GM19452 (cell line): ENCODE data around the gene STIM1.
A peak's percentile ranks its signal among the peaks of the same experiment; 100 is the strongest.

Source experiments
- ATAC-seq: cut with Tn5 transposase; IDR thresholded peaks from one replicate; pipeline ENCODE4 v1.9.1; 2021; ENCODE audit not compliant: unreplicated experiment

The STIM1 gene

DNA sequence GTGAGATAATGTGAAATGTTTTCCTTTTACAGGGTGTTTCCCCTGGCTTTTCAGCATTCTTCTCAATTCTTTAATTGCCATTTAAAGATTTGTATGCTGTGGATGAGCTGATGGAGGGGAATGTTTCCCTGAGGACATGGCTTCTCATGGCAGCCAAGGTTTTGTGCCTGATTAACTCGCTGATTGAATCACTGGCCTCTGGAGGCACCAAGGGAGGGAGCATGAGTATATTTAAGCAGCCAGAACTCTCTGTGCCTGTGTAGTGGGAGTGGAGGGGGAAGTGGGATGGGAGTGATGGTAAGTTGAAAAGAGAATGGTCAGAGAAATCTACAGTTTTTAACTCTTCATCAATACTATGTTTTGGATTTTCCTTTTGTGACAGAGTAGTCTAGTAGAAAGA lies 88.7 kb downstream of the STIM1 start:
- ATAC-seq = no peak

DNA sequence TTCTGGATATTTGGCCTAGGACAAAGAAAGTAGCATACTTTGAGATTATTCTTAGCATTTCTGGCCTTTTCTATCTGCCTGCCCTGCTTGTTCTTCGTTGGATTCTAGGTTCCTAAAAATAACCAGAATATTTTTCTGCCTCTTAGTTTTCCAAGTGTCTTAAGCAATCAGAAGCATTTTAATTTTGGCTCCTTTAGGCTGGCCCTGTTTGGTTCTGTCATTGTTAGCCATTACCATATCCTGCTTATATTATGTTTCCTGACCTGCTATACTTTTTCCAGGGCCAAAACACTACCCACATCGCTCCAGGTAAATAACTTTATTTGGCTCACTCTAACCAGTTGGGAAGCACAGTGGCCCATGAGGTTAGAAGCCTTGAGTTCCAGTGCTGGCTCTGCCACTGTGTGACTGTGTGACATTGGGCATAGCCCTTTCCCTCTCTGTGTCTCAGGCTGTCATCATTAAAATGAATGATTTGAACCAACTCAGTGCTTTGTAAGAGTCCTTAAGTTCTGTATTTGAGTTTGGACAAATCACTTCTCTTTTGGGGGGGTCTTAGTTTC lies 91.1 kb downstream of the STIM1 start:
- peak; percentile 2 for ATAC-seq

DNA sequence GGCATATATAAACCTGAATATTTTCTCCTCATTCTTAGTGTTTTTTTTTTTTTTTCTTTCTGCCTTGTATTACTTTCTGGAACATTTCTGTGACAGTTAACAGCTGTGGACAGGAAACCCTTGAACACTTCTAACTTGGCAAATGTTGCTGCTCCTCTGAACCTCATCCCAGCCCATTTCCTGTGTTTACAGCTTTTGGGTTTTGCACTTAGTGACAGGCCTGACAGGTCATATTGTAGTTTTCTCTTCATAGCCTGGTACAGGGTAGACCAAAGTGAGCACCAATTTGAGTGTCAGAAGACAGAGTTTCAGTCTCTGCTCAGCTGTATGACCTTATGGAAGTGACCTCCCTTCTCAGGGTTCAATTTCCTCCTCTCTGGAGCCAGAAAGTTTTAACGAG lies 91.6 kb downstream of the STIM1 start:
- ATAC-seq = peak; percentile 76

DNA sequence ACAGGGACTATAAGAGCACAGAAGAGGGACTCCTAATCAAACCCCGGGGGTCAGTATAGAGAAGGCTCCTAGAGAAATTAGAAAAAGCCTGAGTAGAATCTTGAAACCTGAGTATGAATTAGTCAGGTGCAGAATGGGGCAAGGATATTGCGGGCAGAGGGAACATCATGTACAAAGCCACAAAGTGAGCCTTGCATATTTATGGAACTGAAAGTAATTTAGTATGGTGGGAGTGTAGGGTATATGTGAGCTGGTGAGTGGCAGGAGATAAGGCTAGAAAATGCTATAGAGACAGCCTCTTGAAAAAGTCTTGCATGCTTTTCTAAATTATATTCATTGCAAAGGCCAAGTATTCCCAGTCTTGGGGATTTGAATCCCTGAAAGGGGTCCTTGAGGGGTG lies 93.7 kb downstream of the STIM1 start:
- peak; percentile 64 for ATAC-seq

DNA sequence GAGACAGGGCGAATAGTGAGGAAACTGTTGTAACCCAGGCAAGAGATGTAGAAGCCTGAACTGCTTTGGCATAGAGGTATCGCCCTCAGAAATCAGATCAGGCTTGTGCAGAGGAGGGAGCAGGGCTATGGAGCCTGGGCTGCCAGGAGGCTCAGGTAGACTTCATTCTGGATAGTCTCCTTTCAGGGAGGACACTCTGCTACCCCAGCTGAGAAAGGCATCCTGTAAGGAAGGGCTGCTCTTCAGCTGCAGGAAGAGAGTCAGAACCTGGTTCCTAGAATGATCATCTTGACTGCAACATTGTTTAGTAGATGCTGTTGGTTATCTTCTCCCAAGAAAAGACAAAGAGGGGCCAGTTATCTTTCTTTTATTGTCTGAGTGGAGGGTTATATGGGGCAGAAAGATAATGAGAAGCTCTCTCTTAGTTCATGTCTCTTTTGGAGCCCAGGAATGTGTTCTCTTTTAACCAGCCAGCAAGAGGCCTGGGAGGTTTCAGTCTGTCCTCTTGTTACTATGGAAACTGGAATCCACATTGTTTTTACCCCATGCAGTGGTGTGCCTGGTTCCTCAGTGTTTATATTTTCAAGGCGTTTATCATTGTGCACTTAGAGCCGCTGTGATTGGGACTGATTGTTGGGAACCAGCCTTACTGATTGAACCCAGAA lies 95.7 kb downstream of the STIM1 start:
- ATAC-seq = no peak

DNA sequence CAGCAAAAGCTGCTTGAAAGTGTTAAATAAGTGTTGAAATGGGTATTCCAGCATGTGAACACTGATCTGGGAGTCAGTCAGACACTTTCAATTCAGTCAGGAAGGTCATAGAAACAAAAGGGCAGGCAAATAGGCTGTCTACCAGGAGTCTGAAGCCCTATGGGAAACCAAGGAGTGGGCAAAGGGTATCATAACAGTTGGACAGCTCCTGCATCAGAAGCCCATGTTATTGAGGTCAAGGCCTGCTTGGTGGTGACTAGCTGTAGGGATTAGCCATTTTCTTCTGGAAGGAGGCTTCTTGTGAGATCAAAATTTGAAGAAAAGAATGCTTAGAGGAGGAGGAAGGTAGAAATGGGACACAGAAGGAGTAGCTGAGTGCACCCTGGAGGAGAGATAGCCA lies 97.3 kb downstream of the STIM1 start:
- no peak for ATAC-seq

DNA sequence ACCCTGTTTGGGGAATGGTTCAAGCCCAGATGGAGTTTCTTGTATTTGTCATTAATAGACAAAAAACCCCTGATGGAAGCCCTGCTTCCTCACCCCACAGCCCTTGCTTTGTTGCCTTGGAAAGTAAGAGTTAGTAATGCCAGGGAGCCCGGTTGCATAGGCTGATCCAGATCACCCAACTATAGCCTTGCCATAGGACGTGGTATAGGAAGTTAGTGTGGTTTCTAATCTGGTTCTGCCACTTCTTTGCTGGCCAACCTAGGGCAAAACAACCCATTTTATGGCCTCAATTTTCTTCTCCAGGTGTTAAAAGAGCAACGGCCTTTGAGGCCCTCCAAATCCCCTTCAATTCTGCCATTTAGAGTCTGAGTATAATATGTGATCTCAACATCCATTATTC lies 97.9 kb downstream of the STIM1 start:
- ATAC-seq = no peak

DNA sequence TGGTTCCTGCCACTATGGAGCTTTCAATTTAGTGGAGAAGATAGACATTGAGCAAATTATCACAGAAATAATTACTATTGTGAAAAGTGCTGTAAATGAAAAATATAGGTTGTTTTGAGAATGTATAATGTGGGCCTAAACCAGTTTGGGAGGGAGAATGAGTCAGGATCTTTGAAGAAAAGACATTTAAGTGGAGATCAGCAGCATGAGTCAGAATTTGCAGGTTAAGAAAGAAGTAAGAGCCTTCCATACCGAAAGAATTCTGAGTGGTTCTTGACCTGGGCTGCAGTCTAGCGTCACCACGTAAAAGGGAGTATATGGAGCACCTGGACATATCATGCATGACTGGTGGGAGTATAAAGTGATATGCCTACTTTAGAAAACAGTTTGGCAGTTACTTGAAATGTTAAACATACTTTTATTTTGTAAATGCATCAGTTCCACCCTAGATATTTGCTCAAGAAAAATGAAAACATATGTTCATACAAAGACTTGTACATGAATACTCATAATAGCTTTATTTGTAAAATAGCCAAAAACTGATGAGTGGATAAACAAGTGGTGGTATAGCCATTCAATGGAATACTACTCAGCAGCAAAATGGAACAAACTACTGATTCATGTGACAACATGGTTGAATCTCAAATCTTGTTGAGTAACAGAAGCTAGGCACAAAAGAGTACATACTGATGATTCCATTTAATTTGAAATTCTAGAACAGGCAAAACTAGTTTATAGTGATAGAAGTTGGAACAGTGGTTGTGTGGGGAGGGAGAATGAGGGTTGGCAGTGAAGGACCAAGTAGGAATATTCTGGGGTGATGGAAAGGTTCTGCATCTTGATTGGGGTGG lies 99.2 kb downstream of the STIM1 start:
- no peak for ATAC-seq

DNA sequence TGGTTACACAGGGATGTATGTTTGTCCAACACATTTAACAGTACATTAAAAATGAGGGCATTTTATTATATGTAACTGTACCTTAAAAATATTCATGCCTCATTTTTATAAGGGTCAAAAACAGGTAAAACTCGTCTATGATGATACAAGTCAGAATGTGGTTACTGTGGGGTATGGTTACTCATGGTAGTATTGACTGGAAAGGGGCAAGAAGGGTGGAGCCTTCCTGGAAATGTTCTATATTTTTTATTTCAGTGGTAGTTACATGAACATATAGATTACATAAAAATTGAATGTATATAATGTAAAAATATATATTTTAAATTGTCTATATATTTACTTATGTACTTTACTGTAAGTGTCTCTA lies 99.8 kb downstream of the STIM1 start:
- ATAC-seq = no peak

DNA sequence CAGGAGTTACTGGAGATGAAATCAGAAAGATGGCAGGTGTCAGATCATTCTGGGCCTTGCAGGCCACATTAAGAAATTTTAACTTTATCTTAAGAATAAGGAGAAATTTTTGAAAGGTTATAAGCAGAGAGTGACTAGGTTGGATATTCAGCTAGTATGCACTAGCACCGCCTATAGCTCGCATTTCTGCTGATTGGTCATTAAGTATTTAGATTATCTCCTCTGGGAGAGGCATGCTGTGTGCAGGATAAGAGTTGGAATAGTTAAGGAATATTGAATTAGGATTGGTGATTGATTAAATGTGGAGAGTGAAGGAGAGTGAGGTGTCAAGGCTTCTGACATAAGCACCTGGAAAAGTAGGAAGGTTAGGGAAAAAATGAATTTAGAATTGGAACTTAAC lies 100.6 kb downstream of the STIM1 start:
- no peak for ATAC-seq

DNA sequence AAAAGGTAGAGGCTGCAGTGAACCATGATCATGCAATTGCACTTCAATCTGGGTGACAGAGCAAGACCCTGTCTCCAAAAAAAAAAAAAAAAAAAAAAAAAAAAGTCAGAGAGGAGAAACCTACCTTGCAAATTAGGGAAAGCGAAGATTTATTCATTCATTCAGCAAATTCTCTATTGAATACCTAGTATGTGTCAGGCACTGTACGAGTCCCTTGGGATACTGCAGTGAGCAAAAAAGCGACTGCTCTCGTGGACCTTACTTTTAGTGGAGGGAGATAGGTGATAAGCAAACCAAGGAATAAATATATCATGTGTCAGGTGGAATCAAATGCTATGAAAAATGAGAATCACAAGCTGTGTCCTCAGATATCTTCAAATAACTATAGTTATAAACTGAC lies 101.3 kb downstream of the STIM1 start:
- no peak for ATAC-seq

DNA sequence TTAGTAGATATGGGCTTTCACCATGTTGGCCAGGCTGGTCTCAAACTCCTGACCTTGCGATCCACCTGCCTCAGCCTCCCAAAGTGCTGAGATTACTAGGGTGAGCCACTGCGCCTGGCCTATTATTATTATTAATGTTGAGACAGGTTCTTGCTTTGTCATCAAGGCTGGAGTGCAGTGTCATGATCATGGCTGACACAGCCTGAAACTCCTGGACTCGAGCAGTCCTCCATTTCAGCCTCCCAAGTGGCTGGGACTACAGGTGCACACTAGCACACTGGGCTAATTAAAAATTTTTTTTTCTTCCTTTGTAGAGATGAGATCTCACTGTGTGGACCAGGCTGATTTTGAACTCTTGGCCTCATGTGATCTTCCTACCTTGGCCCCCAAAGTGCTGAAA lies 102.0 kb downstream of the STIM1 start:
- ATAC-seq = no peak

DNA sequence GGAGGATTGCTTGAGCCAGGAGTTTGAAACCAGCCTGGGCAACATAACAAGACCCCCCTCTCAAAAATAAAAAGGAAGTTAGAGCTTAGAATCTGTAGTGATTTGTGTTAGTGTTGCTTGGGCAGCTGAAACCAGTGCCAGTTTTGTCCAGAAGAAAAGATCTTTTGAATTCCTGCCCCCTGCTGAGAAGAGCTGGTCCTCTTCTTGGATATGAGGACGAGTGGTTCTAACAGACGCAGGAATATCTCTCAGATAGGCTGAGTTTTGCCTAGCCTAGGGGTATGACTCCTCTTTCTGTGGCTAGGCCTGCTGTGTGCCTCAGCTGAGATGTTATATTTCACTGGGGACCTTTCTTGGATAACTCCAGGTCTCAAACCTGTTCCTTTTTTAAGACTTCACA lies 102.8 kb downstream of the STIM1 start:
- ATAC-seq = no peak

DNA sequence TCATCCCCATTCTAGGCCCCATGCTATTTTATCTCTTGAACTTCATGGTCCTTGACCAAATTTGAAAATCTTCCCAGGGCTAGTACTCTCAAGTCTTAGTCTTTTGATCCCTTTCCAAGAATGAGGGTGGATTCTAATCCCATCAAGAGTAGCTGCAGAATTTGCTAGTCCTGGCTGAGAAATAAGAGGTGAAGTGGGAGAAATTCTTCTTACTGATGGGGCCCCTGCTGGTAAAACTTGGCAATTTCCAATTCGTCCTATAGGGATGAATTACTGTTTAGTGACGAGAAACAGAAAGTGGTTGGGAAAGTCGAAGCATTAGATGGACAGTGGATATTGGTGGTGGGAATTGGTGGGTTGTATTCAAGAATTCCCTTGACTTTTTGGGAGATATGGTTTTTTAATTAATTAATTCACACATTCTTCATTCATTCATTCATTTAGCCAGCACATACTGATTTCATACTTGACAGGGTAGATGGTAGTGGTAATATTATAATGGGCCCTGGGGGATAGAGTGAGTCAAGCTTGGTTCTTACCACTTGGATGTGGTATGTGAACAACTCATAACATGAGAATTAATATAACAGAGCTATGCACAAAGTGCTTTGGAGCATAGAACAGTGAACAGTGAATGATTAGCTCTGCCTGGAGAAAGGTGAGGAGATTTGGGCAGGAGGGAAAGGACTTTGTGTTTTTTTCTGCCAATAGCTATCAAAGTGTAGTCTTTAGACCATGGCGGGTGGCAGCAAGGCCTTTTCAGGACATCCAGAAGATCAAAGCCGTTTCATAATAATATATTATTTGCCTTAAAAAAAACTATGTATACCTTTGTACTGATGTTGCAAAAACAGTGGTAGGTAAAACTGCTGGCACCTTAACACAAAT lies 103.8 kb downstream of the STIM1 start:
- ATAC-seq = peak; percentile 76

DNA sequence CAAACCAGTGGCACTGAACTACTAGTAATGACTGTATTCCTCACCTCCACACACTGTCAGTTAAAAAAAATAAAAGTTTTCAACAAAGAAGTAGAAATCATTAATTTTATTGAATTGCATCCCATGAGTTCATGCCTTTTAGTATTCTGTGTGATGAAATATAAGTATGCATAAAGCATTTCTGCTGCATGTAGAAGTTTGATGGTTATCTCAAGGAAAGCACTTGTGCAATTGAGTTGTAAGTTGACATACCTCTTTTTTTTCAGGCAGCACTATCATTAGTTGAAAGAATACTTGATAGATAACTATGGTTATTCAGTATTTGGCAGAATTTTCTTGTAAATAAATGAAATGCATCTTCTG lies 104.4 kb downstream of the STIM1 start:
- no peak for ATAC-seq

DNA sequence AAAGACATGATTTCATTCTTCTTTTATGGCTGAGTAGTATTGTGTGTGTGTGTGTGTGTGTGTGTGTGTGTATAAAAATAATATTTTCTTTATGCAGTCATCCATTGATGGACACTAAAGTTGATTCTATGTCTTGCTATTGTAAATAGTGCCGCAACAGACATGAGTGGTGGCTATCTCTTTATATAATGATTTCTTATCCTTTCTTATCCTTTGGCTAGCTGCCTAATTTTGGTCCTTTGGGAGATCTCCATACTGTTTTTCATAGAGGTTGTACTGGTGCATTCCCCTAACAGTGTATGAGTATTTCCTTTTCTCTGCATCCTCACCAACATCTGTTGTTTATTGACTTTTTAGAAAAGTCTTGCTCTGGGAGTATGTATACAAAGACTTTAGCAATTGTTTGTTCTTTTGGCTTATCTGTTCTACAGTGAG lies 107.0 kb downstream of the STIM1 start:
- no peak for ATAC-seq

DNA sequence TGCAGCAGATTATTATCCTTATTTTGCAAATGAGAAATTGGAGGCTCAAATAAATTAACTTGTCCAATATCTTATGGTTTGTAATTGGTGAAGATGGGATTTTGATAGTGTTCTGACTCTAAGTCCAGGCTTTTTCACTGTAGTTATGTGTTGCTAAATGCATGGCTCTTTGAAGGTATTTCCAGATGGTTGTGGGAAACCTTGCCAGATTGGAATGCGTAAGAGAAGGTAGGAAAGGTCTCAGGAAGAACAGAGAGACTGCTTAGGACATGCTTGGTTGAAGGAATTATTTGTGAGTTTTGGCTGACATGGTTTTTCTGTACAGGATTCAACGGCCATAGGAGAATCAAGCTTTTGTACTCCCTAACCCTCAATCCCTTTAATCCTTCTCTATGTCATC lies 108.6 kb downstream of the STIM1 start:
- no peak for ATAC-seq

DNA sequence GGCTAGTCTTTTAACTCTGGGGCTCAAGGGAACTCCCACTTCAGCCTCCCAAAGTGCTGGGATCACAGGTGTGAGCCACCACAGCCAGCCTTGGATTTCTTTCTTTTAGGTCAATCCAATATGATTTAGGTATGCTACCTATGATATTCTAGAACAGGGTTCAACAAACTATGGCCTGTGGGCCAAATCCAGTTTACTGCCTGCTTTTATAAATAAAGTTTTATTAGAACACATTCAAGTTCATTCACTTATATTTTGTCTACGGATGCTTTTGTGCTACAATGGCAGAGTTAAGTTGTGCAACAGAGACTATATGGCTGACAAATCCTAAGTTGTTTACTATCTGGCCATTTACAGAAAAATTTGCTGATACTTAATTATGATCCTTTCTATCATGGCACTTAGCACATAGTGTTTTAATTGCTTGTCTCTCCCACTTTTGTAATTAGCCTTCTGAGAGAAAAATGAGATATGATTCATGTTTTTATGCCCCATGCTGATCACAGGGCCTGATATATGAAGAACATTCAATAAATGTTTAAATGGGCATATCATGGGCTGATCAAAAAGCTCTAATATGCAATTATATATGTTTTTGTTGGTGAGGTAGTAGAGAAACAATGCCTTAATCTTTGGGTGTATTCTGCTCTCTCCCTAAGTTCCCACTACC lies 109.6 kb downstream of the STIM1 start:
- no peak for ATAC-seq

DNA sequence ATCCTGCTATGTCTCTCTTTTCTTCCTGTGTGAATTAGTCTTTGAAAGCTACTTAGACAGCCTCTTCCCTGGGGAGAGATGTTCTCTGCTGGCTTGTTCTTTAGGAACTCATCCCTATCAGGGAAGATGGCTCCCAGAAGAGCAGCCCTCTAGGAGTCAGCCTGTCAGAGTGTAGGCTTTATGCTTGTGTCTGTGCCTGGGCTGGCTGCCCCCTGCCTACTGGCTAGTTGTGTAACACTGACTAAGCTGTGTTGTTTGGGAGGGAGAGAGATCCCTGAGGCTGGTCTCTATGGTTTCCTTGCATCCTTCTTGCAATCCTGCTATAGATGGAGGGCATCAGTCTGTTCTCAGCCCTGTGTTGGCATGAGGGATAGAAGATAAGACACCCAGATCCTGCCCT lies 112.2 kb downstream of the STIM1 start:
- ATAC-seq = no peak

DNA sequence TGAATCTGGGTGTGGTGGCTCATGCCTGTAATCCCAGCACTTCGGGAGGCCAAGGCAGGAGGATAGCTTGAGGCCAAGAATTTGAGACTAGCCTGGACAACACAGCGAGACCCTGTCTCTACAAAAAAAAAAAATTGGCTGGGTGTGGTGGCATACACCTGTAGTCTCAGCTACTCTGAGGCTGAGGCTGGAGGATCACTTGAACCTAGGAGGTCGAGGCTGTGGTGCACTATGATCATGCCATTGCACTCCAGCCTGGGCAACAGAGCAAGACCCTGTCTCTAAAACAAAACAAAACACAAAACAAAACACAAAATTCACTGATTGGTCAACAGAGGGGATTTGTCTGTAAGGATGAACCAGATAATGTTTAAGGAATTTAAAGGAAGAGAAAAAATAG lies 113.7 kb downstream of the STIM1 start:
- ATAC-seq = no peak

DNA sequence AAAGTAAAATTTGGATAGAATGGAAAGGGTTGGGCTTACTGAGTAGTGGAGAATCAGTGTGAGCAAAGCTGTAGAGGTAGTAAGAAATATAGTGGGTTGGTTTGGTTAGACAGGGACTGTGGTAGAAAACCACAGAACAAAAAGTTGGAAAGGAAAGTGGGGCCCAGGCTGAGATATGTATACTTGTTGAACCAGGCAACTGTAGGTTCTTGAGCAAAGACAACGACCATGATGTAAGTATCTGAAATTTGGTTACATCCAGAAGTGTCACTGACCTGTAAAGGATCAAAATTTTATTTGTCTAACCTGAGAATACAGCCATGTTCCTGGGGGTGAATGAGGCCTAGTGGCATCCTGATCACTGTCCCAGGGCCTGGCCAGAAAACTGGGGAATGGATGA lies 114.1 kb downstream of the STIM1 start:
- ATAC-seq = no peak
